WTC11 (cell line): ENCODE measurements around the gene FAM90A26.
"Not testable (repeated sequence)": the region's sequence is repeated elsewhere in the genome, so short reads cannot be mapped to it uniquely, and the experiment has no call there.

Experiments used
- SMAD3 ChIP-seq: sonication (generic); formaldehyde crosslinking; IDR thresholded peaks from 2 replicates; pipeline ENCODE4 v1.8.0; 2022; ENCODE audit warnings: missing genetic modification reagents, mild to moderate bottlenecking, borderline replicate concordance
- TF ChIP-seq, protein P1 (sequence below): fragments of 200-600 bp; IDR thresholded peaks from 2 replicates; pipeline ENCODE4 v1.8.0; 2022; ENCODE audit warnings: antibody characterized with exemption
- TF ChIP-seq, protein P2 (sequence below): sonication (generic); formaldehyde crosslinking; IDR thresholded peaks from 2 replicates; pipeline ENCODE4 v1.8.1; 2022; ENCODE audit warnings: mild to moderate bottlenecking, missing genetic modification reagents, moderate library complexity, borderline replicate concordance
- TF ChIP-seq, protein P3 (sequence below): sonication (generic); formaldehyde crosslinking; conservative IDR thresholded peaks from 2 replicates; pipeline ENCODE4 v1.8.1; 2023; ENCODE audit warnings: mild to moderate bottlenecking, low read depth, missing genetic modification reagents, moderate library complexity

GRCh38 chr4:9141050-9141449 lies 29.2 kb upstream of the FAM90A26 start:
- TF ChIP-seq, protein P1, sequence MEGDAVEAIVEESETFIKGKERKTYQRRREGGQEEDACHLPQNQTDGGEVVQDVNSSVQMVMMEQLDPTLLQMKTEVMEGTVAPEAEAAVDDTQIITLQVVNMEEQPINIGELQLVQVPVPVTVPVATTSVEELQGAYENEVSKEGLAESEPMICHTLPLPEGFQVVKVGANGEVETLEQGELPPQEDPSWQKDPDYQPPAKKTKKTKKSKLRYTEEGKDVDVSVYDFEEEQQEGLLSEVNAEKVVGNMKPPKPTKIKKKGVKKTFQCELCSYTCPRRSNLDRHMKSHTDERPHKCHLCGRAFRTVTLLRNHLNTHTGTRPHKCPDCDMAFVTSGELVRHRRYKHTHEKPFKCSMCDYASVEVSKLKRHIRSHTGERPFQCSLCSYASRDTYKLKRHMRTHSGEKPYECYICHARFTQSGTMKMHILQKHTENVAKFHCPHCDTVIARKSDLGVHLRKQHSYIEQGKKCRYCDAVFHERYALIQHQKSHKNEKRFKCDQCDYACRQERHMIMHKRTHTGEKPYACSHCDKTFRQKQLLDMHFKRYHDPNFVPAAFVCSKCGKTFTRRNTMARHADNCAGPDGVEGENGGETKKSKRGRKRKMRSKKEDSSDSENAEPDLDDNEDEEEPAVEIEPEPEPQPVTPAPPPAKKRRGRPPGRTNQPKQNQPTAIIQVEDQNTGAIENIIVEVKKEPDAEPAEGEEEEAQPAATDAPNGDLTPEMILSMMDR, result not testable (repeated sequence)
- not testable (repeated sequence) for TF ChIP-seq SMAD3 (CRISPR knock-in tag)
- TF ChIP-seq, protein P2, sequence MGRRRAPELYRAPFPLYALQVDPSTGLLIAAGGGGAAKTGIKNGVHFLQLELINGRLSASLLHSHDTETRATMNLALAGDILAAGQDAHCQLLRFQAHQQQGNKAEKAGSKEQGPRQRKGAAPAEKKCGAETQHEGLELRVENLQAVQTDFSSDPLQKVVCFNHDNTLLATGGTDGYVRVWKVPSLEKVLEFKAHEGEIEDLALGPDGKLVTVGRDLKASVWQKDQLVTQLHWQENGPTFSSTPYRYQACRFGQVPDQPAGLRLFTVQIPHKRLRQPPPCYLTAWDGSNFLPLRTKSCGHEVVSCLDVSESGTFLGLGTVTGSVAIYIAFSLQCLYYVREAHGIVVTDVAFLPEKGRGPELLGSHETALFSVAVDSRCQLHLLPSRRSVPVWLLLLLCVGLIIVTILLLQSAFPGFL (CRISPR knock-in tag), result not testable (repeated sequence)
- TF ChIP-seq, protein P3, sequence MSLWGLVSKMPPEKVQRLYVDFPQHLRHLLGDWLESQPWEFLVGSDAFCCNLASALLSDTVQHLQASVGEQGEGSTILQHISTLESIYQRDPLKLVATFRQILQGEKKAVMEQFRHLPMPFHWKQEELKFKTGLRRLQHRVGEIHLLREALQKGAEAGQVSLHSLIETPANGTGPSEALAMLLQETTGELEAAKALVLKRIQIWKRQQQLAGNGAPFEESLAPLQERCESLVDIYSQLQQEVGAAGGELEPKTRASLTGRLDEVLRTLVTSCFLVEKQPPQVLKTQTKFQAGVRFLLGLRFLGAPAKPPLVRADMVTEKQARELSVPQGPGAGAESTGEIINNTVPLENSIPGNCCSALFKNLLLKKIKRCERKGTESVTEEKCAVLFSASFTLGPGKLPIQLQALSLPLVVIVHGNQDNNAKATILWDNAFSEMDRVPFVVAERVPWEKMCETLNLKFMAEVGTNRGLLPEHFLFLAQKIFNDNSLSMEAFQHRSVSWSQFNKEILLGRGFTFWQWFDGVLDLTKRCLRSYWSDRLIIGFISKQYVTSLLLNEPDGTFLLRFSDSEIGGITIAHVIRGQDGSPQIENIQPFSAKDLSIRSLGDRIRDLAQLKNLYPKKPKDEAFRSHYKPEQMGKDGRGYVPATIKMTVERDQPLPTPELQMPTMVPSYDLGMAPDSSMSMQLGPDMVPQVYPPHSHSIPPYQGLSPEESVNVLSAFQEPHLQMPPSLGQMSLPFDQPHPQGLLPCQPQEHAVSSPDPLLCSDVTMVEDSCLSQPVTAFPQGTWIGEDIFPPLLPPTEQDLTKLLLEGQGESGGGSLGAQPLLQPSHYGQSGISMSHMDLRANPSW (CRISPR knock-in tag), result not testable (repeated sequence)
